ENCODE measurements around the gene SEPHS2. TPM values are rescaled to one million over a fixed set of nuclear protein-coding genes. Genes with fewer than 3 reads are reported as not detected.

Gene SEPHS2
- total RNA-seq, 1 donor from 2014 or later, result 7.3 TPM

Small RNAs within 50 kb of the gene (small RNA-seq; reads per million reads assigned to genes)
- gene RF00019, result not detected
- gene RF00406, result not detected
- gene RNU7-61P, result not detected

Other genes with a start within 250 kb of the SEPHS2 start
- 1.6 TPM for gene SULT1A3, start 246.6 kb downstream of the SEPHS2 start, total RNA-seq
- 3.7 TPM for gene NPIPB13, start 197.4 kb downstream of the SEPHS2 start, total RNA-seq
- 24.5 TPM for gene CD2BP2, start 90.6 kb downstream of the SEPHS2 start, total RNA-seq
- 24.5 TPM for gene TBC1D10B, start 75.4 kb downstream of the SEPHS2 start, total RNA-seq
- gene MYL11, start 71.1 kb downstream of the SEPHS2 start, total RNA-seq, result 12,119 TPM
- 0.52 TPM for gene SEPTIN1, start 63.3 kb downstream of the SEPHS2 start, total RNA-seq
- gene ZNF48, start 50.5 kb downstream of the SEPHS2 start, total RNA-seq, result 6.3 TPM
- 5.2 TPM for gene ZNF771, start 38.3 kb downstream of the SEPHS2 start, total RNA-seq
- gene DCTPP1, start 15.8 kb downstream of the SEPHS2 start, total RNA-seq, result 26.1 TPM
- gene ITGAL, start 26.9 kb upstream of the SEPHS2 start, total RNA-seq, result 4.2 TPM
- gene ZNF768, start 80.7 kb upstream of the SEPHS2 start, total RNA-seq, result 23.5 TPM
- 8.4 TPM for gene ZNF747, start 89.0 kb upstream of the SEPHS2 start, total RNA-seq
- 3.7 TPM for gene ZNF764, start 112.5 kb upstream of the SEPHS2 start, total RNA-seq
- gene ZNF688, start 125.8 kb upstream of the SEPHS2 start, total RNA-seq, result 5.7 TPM
- 10.4 TPM for gene ZNF785, start 139.8 kb upstream of the SEPHS2 start, total RNA-seq
- gene ZNF689, start 164.5 kb upstream of the SEPHS2 start, total RNA-seq, result 4.7 TPM
- 6.8 TPM for gene PRR14, start 205.1 kb upstream of the SEPHS2 start, total RNA-seq
- 7.3 TPM for gene FBRS, start 212.6 kb upstream of the SEPHS2 start, total RNA-seq